Fibroblast of pulmonary artery (primary cell): ENCODE data around the gene ALK.

Experiments used
- DNase-seq: peaks from one replicate; pipeline ENCODE4 v3.0.0-alpha.2; 2010; ENCODE audit warnings: low read depth
- H3K4me3 ChIP-seq: replicated peaks from 2 replicates; pipeline ENCODE4 v1.5.1; 2011; ENCODE audit warnings: low read depth, mild to moderate bottlenecking, control low read depth, low read length, moderate library complexity
- CTCF ChIP-seq: IDR thresholded peaks from 2 replicates; pipeline ENCODE4 v1.5.1; 2011; ENCODE audit warnings: mild to moderate bottlenecking, control low read depth, low read length, inconsistent platforms; ENCODE audit errors: missing control alignments

The ALK gene

GRCh38 chr2:29567906-29568520 is 353.4 kb downstream of the ALK start:
- H3K4me3 ChIP-seq = no peak overlapping the region
- no peak for TF ChIP-seq CTCF
- no peak for DNase-seq

DNA sequence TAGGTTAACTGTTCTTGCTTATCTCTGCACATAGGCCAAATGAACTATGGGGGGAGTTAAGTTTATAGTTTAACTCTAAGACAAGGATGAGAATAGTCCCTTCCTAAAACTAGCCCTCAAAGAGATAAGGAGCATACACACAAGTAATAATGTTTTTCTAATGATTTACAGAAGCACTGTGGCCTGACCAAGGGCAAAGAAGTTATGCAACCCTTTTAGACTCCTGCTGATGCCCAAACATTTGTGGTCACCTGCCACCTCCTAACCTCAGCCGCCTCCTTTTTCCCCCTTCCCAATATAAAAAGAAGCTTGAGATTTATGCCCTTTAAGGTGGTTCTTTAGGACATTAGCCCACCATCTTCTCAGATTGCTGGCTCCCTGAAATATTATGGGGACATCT is 357.7 kb downstream of the ALK start:
- no peak overlapping the region for H3K4me3 ChIP-seq
- no peak for TF ChIP-seq CTCF
- DNase-seq = no peak

GRCh38 chr2:29562896-29563295 is 358.5 kb downstream of the ALK start:
- no peak for DNase-seq

GRCh38 chr2:29562319-29562718 is 359.1 kb downstream of the ALK start:
- TF ChIP-seq CTCF = no peak
- H3K4me3 ChIP-seq = no peak overlapping the region
- DNase-seq = peak; percentile 43

More at GRCh38 chr2:29562896-29563295, 358.5 kb downstream of the ALK start:
- H3K4me3 ChIP-seq = no peak overlapping the region
- no peak for TF ChIP-seq CTCF

GRCh38 chr2:29561628-29562027 is 359.8 kb downstream of the ALK start:
- no peak for TF ChIP-seq CTCF
- no peak for DNase-seq
- H3K4me3 ChIP-seq = no peak overlapping the region

- no peak overlapping the region for H3K4me3 ChIP-seq
- TF ChIP-seq CTCF = no peak
- DNase-seq = peak; percentile 18
These were observed 360.2 kb downstream of the ALK start for GRCh38 chr2:29561181-29561580.

- DNase-seq = no peak
- no peak overlapping the region for H3K4me3 ChIP-seq
- TF ChIP-seq CTCF = no peak
These were observed 360.8 kb downstream of the ALK start for GRCh38 chr2:29560566-29560965.
